Dermis microvascular lymphatic vessel endothelial cell (primary cell): ENCODE measurements around the gene KCNMB1. TPM values are rescaled to one million over a fixed set of nuclear protein-coding genes. Genes with fewer than 3 reads are reported as not detected.

ENCODE experiments used
- DNase-seq, 2 donors: peaks; one replicate each; pipeline versions ENCODE4 v3.0.0 to v3.0.0-alpha.2; 2010; ENCODE audit warnings: low read depth in 2 of 2
- total RNA-seq: library from RNA; depleted of rRNA; stranded (reverse); fragments of >200 nt; gene quantifications from 2 replicates; pipeline ENCODE4 v1.2.1, GENCODE V29; 2014

Gene KCNMB1
- total RNA-seq, 1 donor from 2014 or later = under 0.01 TPM

DNA sequence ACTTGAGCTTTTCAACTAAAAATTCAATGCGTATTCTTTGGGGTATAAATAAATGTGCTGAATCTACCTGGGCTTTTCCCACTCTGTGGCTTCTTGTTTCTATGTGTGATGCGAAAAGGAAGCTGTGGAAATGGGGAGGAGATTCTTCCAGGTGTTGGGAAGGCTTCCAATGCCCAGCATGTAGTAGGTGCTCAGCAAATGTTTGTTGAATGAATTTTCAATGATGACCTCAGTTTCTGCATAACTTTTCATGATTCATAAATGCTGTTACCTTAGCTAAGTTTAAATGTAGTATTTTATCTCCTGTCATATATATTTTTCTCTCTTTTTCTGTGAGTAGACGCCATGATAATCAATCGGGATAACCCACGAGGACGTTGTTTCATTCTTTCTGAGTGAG is 25.6 kb upstream of the KCNMB1 start:
- DNase-seq = no peak

DNA sequence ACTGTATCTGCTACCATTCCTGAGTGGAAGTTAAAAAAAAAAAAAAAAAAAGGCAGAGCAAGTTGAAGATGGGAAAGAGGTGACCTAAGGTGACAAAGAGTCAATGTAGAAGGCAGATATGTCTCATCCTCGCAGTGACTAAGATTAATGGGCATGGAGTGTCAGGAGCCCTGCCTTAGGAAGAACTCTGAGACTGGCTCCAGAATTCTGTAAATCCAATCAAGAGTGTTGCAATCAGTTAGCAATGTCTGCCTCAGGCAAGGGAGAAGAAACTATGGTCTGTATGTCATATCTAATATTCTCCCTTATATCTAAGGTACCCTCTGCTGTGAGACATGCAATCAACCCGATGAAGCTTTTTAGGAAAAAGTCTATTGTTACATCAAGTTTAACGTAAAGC is 24.7 kb upstream of the KCNMB1 start:
- no peak for DNase-seq

- DNase-seq = no peak
These were observed 21.9 kb upstream of the KCNMB1 start for GRCh38 chr5:170411100-170411499.

GRCh38 chr5:170410401-170410800 is 21.2 kb upstream of the KCNMB1 start:
- DNase-seq = no peak

GRCh38 chr5:170408877-170409660 is 19.9 kb upstream of the KCNMB1 start:
- no peak for DNase-seq

- no peak for DNase-seq
These were observed 19.1 kb upstream of the KCNMB1 start for GRCh38 chr5:170408226-170408625.

- DNase-seq = no peak
These were observed 17.9 kb upstream of the KCNMB1 start for GRCh38 chr5:170407062-170407461.

DNA sequence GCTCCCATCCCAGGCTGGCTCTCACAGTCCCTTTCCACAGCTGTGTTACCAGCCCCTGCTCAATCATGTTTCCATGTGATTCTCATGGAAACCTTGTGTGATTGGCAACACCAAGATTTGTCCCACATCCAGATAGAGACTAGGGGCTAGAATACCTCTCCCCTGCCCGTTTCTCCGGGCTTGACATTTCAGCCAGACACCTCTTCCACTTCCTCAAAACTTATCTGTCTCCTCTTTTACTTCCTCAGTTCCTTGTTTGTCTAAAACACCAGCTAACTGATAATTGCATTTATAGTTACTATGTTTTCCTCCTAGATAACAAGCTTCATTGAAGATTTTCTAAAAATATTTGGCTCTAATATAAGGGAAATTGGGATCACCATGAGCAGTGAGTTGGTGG is 16.6 kb upstream of the KCNMB1 start:
- no peak for DNase-seq

DNA sequence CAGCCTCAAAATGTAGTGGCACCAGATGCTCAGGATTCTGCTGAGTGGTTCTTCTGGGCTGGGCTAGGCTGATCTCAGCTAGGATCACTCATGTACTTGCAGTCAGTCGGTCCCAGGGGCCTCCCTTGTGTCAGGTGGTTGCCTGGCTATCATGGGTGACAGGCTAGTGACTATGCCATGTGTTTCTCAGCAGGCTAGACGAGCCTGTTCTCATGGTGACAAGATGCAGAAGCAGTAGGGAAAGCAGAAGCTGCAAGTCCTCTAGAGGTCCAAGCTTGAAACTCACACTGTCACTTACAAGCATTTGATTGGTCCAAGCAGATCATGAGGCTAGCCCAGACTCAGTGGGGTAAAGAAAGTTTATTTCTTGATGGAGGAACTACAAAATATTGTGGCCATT is 15.2 kb upstream of the KCNMB1 start:
- DNase-seq = no peak

DNA sequence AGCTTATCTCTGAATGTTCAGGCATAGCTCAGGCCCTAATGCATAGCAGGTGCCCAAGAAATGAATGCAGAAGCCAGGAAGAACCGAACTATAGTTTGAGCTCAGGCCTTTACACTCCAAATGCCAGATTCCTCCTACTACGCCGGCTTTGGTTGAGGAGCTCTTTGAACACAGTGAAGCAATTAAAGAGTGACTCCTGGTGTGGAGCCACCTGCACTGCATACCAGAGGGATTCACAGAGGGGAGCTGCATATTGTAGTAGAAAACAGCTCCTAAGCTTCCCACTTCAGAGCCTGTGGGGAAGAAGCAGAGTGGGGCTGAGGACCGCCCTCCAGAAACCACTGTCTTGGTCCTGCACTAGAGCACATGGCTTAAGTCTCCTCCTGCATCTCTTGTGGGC is 14.5 kb upstream of the KCNMB1 start:
- DNase-seq = no peak

DNA sequence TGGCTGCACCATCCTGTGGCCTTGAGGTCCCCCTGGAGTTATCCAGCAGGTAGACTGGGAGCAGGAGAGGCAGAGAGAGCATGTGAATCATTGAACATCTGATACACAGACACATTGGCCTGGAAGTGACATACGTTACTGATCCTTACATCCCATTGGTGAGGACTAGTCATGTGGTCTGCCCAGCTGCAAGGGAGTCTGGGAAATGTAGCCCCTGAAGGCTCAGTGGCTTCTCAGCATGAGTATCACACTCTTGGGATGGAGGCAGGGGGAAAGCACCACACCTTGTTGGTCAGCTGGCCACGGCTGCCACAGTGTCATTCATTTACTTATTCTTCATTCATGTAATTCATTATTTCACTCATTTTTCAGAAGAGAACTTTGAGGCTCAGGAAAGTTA is 13.3 kb upstream of the KCNMB1 start:
- no peak for DNase-seq

GRCh38 chr5:170397059-170397458 is 7.9 kb upstream of the KCNMB1 start:
- no peak for DNase-seq

- DNase-seq = no peak
These were observed 4.8 kb upstream of the KCNMB1 start for GRCh38 chr5:170393958-170394357.

DNA sequence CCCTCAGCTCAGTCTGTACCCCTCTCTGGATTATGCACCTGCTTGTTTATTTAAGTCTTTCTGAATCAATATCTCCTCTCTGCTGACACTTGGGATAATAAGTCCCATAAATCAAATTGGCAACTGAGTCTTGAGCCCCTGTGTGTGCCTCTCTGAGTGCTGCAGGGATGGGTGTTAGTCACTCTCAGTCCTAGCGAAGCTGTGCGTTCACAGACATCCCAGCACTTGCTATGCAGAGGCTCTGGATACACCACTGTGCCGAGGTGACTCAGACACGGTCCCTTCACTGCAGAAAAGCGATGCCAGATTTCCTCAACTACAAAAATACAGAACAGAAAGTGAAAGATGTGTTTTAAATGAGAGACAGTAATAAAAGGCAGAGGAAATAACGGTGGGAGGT is 4.1 kb upstream of the KCNMB1 start:
- DNase-seq = no peak

DNA sequence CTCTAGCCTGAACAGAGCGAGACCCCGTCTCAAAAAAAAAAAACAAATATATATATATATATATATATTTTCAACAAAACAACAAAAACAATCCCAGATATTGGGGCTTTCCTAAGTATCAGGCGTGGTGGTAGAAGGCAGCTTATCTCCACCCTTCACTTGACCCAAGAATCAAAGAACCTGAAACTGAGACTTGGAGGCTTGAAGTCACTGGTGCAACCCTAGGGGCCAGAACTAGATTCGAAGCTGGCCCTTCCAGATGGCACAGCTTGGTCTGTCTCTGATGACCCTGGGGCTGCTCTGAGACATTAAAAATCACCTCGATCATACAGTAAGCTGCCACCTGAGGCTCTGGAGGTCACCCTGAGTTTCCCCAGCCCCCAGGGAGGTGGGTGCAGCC is 1.3 kb upstream of the KCNMB1 start:
- DNase-seq = no peak

GRCh38 chr5:170389550-170389892 is 354 bp upstream of the KCNMB1 start:
- DNase-seq = no peak

- no peak for DNase-seq
These were observed 1.2 kb downstream of the KCNMB1 start for GRCh38 chr5:170387775-170388639.

GRCh38 chr5:170386743-170387395 is 2.3 kb downstream of the KCNMB1 start:
- no peak for DNase-seq

- DNase-seq = no peak
These were observed 5.9 kb downstream of the KCNMB1 start for GRCh38 chr5:170383227-170383626.

DNA sequence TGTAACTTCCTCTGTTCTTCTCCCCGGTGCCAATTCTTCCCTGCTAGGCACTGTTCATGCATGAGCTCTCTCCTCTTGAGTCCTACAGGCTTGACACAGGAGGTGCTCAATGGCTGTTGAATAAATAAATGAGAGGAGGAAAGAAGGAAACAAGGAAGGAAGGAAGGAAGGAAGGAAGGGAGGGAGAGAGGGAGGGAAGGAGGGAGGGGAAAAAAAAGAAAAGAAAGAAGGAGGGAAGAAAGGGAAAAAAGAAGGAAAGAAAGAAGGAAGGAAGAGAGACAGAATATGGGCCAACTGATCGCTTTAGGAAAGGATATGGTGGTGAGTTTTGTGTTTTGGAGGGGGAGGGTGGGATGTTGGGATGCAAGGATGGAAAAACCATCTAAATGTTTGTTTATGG is 6.4 kb downstream of the KCNMB1 start:
- no peak for DNase-seq

- DNase-seq = no peak
These were observed 8.7 kb downstream of the KCNMB1 start for GRCh38 chr5:170380361-170380951.

DNA sequence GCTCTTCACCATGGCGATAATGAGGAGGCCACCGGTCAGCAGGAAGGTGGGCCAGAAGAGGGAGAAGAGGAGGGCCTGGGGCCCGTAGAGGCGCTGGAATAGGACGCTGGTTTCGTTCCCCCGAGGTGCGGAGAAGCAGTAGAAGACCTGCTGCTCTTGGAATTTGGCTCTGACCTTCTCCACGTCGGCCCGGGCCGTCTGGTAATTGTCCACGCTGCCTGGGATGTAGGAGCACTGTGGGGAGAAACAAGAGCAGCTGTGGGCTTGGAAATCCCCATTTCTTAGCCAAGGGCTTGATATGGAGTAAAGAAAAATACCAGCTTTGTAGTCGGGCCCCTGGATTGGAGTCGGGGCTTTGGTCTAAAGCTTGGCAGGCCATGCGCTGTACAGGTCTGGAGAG is 10.4 kb downstream of the KCNMB1 start:
- DNase-seq = no peak
